K562 (cell line): Measurements from ENCODE around the gene SELENOI. TPM values are rescaled to one million over a fixed set of nuclear protein-coding genes. Genes with fewer than 3 reads are reported as not detected.

ENCODE experiments used
- CREB1 ChIP-seq, 2 experiments: sonication (generic) in 1 of 2; formaldehyde crosslinking in 1 of 2; IDR thresholded peaks; 2 replicates each; pipeline versions ENCODE4 v1.6.1 to v1.8.0; 2012 to 2022; ENCODE audit warnings: inconsistent platforms in 1 of 2, mild to moderate bottlenecking in 1 of 2, missing genetic modification reagents in 1 of 2, moderate library complexity in 1 of 2
- CREB5 ChIP-seq: fragments of 250-450 bp; sonication (Bioruptor Pico); IDR thresholded peaks from 2 replicates; pipeline ENCODE4 v1.5.0; 2020; ENCODE audit warnings: mild to moderate bottlenecking
- CTCF ChIP-seq, 3 experiments: IDR thresholded peaks in 2 of 3; conservative IDR thresholded peaks in 1 of 3; 2 replicates each; pipeline ENCODE4 v1.5.1; 2011 to 2012; ENCODE audit warnings: low read length in 3 of 3, mild to moderate bottlenecking in 3 of 3, control low read depth in 2 of 3, improper control_type of control experiment in 1 of 3, inconsistent platforms in 1 of 3, low read depth in 1 of 3, mixed read lengths in 1 of 3, moderate library complexity in 1 of 3; ENCODE audit not compliant: insufficient read depth in 2 of 3
- ELK1 ChIP-seq: sonication (generic); formaldehyde crosslinking; IDR thresholded peaks from 2 replicates; pipeline ENCODE4 v1.8.1; 2022; ENCODE audit warnings: missing genetic modification reagents
- ESRRA ChIP-seq: fragments of 450-650 bp; IDR thresholded peaks from 2 replicates; pipeline ENCODE4 v1.6.1; 2014; ENCODE audit warnings: low read depth, mild to moderate bottlenecking, moderate library complexity, borderline replicate concordance
- EZH2 ChIP-seq: IDR thresholded peaks from 2 replicates; pipeline ENCODE4 v1.6.1; 2012; ENCODE audit warnings: low read depth, mild to moderate bottlenecking, inconsistent platforms, low read length, borderline replicate concordance
- MTA3 ChIP-seq: fragments of 450-650 bp; formaldehyde crosslinking; IDR thresholded peaks from 2 replicates; pipeline ENCODE4 v1.6.1; 2017; ENCODE audit warnings: mild to moderate bottlenecking, borderline replicate concordance
- NR2C1 ChIP-seq, 2 experiments: fragments of 450-650 bp; IDR thresholded peaks; 2 replicates each; pipeline ENCODE4 v1.6.1; 2017; ENCODE audit warnings: mild to moderate bottlenecking in 2 of 2, antibody characterized with exemption in 1 of 2, inconsistent platforms in 1 of 2, missing compliant biosample characterization in 1 of 2, missing genetic modification characterization in 1 of 2
- RB1 ChIP-seq: fragments of 450-650 bp; IDR thresholded peaks from 2 replicates; pipeline ENCODE4 v1.6.1; 2017; ENCODE audit warnings: low read depth, mild to moderate bottlenecking
- SIN3A ChIP-seq, 2 experiments: fragments of 150-350 bp in 1 of 2; IDR thresholded peaks; 2 replicates each; pipeline ENCODE4 v1.6.1; 2011 to 2016; ENCODE audit warnings: borderline replicate concordance in 2 of 2, low read depth in 2 of 2, low read length in 2 of 2, mild to moderate bottlenecking in 2 of 2, moderate library complexity in 2 of 2; ENCODE audit not compliant: control insufficient read depth in 1 of 2
- SLC30A9 ChIP-seq: fragments of 250-450 bp; sonication (Bioruptor Pico); IDR thresholded peaks from 2 replicates; pipeline ENCODE4 v1.8.0; 2022; ENCODE audit warnings: mild to moderate bottlenecking, moderate library complexity
- SPI1 ChIP-seq: IDR thresholded peaks from 2 replicates; pipeline ENCODE4 v1.6.1; 2011; ENCODE audit warnings: low read depth, low read length, control low read depth, borderline replicate concordance
- TSHZ1 ChIP-seq: fragments of 250-450 bp; sonication (Bioruptor Pico); IDR thresholded peaks from 2 replicates; pipeline ENCODE4 v1.4.0; 2020; ENCODE audit warnings: mild to moderate bottlenecking, moderate library complexity
- ZNF347 ChIP-seq: fragments of 450-650 bp; formaldehyde crosslinking; IDR thresholded peaks from 2 replicates; pipeline ENCODE4 v1.4.0; 2020; ENCODE audit warnings: low read depth, mild to moderate bottlenecking, moderate library complexity
- ZNF384 ChIP-seq: IDR thresholded peaks from 2 replicates; pipeline ENCODE4 v1.6.1; 2012; ENCODE audit warnings: low read depth, low read length, improper control_type of control experiment
- ZNF584 ChIP-seq: fragments of 200-800 bp; sonication (Bioruptor generic); IDR thresholded peaks from 2 replicates; pipeline ENCODE4 v1.6.1; 2016; ENCODE audit warnings: low read depth, mild to moderate bottlenecking, missing genetic modification characterization, missing compliant biosample characterization
- polyA plus RNA-seq, 8 experiments: library from polyadenylated mRNA; depleted of rRNA in 4 of 8; stranded (reverse) in 5 of 8; unstranded in 3 of 8; fragments of >200 nt; fragmentation: Nextera tagmentation in 2 of 8; fragmentation: Illumina TruSeq in 1 of 8; extraction: Ambion mirVana in 2 of 8; extraction: Trizol in 1 of 8; gene quantifications; 2 replicates each; pipeline versions ENCODE4 v1.2.1 to v1.2.3, GENCODE V29; 2011 to 2014; ENCODE audit warnings: inconsistent platforms in 1 of 8, missing spikeins in 1 of 8
- total RNA-seq, 7 experiments: library from RNA; depleted of rRNA in 6 of 7; stranded (reverse); fragments of >200 nt in 6 of 7; fragmentation: Illumina TruSeq in 2 of 7; extraction: Trizol in 2 of 7; gene quantifications; 2 replicates each; pipeline versions ENCODE4 v1.2.1 to v1.2.3, GENCODE V29; 2011 to 2021; ENCODE audit warnings: low replicate concordance in 1 of 7
- TF ChIP-seq, protein P1 (sequence below), 2 experiments: fragments of 450-650 bp; IDR thresholded peaks; 2 replicates each; pipeline ENCODE4 v1.6.1; 2016

SELENOI gene
- total and polyA plus RNA-seq, 9 of the 15 experiments (the other 6 are each of a cell fraction or from before 2014, with no cell fraction given) = 9.6 to 46.9 (median 24.4) TPM

- TF ChIP-seq SPI1 = no peak
- TF ChIP-seq ZNF584 (CRISPR knock-in tag) = no peak
- TF ChIP-seq CREB1 (IDR thresholded peaks at IDR 0.05) = peak; percentile 41; the same call in 1 of the 2 replicates
- no peak for TF ChIP-seq CREB1 (CRISPR knock-in tag; IDR thresholded peaks at IDR 0.05)
- TF ChIP-seq CREB5 (CRISPR knock-in tag) = no peak
- TF ChIP-seq NR2C1 (IDR thresholded peaks at IDR 0.05) = no peak
- TF ChIP-seq NR2C1 (tag; IDR thresholded peaks at IDR 0.05) = no peak
- peak; percentile 72; the same call in 1 of the 2 replicates for TF ChIP-seq ESRRA
- no peak for TF ChIP-seq SLC30A9 (CRISPR knock-in tag)
- no peak for TF ChIP-seq TSHZ1 (CRISPR knock-in tag)
- no peak for TF ChIP-seq ZNF347
- TF ChIP-seq ZNF384 = peak; percentile 60; the same call in 1 of the 2 replicates
- no peak for TF ChIP-seq ELK1
- no peak for TF ChIP-seq CTCF (IDR thresholded peaks at IDR 0.05 in 2 of 3, conservative IDR thresholded peaks at IDR 0.05 in 1 of 3; ENCODE audit: insufficient read depth in 2 of 3, low read depth in 1 of 3, low read length in 3 of 3)
- TF ChIP-seq EZH2 = no peak
- no peak for TF ChIP-seq MTA3
- no peak for TF ChIP-seq SIN3A (IDR thresholded peaks at IDR 0.05; ENCODE audit: borderline replicate concordance in 2 of 2, control insufficient read depth in 1 of 2, low read depth in 2 of 2, low read length in 2 of 2)
- TF ChIP-seq, protein P1, sequence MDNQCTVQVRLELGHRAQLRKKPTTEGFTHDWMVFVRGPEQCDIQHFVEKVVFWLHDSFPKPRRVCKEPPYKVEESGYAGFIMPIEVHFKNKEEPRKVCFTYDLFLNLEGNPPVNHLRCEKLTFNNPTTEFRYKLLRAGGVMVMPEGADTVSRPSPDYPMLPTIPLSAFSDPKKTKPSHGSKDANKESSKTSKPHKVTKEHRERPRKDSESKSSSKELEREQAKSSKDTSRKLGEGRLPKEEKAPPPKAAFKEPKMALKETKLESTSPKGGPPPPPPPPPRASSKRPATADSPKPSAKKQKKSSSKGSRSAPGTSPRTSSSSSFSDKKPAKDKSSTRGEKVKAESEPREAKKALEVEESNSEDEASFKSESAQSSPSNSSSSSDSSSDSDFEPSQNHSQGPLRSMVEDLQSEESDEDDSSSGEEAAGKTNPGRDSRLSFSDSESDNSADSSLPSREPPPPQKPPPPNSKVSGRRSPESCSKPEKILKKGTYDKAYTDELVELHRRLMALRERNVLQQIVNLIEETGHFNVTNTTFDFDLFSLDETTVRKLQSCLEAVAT (IDR thresholded peaks at IDR 0.05) = peak in 1 of 2 experiments; percentile 93; a peak in 3 of 4 replicates
- TF ChIP-seq RB1 = no peak
Measured at GRCh38 chr2:26396734-26397298, 50.9 kb downstream of the SELENOI start (continued).
